Fibroblast of the aortic adventitia (primary cell): Measurements from ENCODE around the gene RAB4A. TPM values are rescaled to one million over a fixed set of nuclear protein-coding genes. Genes with fewer than 3 reads are reported as not detected.

Experiments used
- DNase-seq: peaks from one replicate; pipeline ENCODE4 v3.0.0-alpha.2; 2010; ENCODE audit warnings: low read depth
- H3K4me3 ChIP-seq: 2 replicates; pipeline ENCODE4 v1.5.1; 2011; ENCODE audit warnings: low read depth, mild to moderate bottlenecking, control low read depth, low read length, moderate library complexity
- total RNA-seq: library from RNA; depleted of rRNA; stranded (reverse); fragments of >200 nt; gene quantifications from 2 replicates; pipeline ENCODE4 v1.2.3, GENCODE V29; 2012; ENCODE audit warnings: low replicate concordance
- TF ChIP-seq, protein P1 (sequence below): IDR thresholded peaks from 2 replicates; pipeline ENCODE4 v1.5.1; 2011; ENCODE audit warnings: mild to moderate bottlenecking, low read length, control low read depth, inconsistent platforms; ENCODE audit not compliant: insufficient read depth

RAB4A gene
- total RNA-seq, 1 donor, result 30.8 TPM

DNA sequence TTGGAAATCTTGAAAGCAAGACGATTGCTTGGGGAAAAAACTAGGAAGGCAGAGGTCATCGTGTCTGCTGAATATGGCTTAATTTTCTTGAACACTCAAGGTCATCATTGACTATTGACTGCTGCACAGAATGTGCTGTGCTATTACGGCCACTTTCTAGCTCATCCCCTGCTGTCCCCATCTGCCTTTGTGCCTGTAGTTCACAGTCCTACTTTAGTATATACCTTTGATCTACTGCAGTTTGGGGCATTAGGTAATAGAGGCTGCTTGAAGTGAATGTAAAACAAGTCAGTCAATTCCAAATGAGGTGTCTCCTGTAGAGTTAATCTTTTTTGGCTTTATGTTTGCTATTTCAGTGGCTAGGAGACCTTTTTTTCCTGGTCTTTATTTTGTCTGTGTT lies 8.3 kb downstream of the RAB4A start:
- TF ChIP-seq, protein P1, sequence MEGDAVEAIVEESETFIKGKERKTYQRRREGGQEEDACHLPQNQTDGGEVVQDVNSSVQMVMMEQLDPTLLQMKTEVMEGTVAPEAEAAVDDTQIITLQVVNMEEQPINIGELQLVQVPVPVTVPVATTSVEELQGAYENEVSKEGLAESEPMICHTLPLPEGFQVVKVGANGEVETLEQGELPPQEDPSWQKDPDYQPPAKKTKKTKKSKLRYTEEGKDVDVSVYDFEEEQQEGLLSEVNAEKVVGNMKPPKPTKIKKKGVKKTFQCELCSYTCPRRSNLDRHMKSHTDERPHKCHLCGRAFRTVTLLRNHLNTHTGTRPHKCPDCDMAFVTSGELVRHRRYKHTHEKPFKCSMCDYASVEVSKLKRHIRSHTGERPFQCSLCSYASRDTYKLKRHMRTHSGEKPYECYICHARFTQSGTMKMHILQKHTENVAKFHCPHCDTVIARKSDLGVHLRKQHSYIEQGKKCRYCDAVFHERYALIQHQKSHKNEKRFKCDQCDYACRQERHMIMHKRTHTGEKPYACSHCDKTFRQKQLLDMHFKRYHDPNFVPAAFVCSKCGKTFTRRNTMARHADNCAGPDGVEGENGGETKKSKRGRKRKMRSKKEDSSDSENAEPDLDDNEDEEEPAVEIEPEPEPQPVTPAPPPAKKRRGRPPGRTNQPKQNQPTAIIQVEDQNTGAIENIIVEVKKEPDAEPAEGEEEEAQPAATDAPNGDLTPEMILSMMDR, result no peak
- H3K4me3 ChIP-seq, result no peak overlapping the region

DNA sequence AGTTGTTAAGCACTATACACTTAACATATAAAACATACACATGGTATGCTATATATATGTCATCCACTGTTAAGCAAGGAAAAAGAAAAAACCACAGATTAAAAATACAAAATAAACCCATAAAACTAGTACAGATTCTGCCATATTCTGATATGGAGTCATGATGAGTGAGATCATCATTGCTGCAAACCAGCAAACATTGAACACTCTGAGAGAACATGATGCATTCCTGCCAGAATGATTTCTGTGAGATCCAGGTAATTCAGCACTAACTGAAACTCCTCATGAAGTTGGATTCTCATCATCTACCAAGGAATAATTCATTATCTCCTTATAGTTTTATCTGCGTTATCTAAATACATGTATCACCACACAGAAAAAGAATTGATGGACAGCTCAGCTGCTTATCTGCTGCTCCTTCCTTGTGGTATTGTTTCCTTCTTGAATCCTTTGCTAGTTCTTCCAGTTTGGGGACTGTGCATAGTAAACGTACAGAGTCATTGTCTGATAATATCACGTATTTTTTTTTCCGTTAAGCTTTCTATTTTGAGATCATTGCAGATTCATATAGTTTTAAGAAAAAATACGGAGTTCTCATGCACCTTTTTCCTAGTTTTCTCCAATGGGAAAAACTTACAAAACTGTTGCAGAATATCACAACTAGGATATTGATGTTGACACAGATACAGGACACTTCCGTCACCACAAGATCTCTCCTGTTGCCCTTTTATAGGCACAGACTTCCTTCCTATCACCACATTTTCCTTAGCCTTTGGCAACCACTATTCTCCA lies 9.3 kb downstream of the RAB4A start:
- no peak for DNase-seq
- TF ChIP-seq, protein P1, result no peak
- no peak overlapping the region for H3K4me3 ChIP-seq

More for the DNA sequence above, 8.3 kb downstream of the RAB4A start:
- DNase-seq, result no peak

- no peak for DNase-seq
- H3K4me3 ChIP-seq, result no peak overlapping the region
Measured at GRCh38 chr1:229280921-229281320, 10.0 kb downstream of the RAB4A start.

DNA sequence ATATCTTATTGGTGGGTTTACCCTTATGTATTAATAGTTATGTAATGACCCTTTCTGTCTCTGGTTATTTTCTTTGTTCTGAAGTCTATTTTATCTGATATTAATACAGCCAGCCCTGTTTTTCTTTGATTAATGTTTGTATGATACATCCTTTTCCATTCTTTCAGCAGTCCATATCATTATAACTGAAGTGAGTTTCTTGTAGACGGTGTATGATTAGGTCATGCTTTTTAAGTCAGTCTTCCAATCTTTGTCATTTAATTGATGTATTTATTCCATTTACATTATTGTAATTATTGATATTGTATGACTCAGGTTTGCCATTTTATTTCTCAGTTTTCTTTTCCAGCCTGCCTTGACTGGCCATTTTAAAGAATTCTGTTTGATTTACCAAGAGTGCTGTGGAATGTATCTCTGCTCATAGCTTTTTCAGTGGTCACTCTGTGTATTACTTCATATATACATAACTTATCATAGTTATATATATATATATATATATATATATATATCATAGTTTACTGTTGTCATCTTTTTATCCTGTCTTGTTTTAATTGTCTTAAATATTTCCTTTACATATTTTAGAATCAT lies 10.5 kb downstream of the RAB4A start:
- TF ChIP-seq, protein P1, result no peak
- no peak overlapping the region for H3K4me3 ChIP-seq
- no peak for DNase-seq

More at GRCh38 chr1:229280921-229281320, 10.0 kb downstream of the RAB4A start:
- TF ChIP-seq, protein P1, result no peak

DNA sequence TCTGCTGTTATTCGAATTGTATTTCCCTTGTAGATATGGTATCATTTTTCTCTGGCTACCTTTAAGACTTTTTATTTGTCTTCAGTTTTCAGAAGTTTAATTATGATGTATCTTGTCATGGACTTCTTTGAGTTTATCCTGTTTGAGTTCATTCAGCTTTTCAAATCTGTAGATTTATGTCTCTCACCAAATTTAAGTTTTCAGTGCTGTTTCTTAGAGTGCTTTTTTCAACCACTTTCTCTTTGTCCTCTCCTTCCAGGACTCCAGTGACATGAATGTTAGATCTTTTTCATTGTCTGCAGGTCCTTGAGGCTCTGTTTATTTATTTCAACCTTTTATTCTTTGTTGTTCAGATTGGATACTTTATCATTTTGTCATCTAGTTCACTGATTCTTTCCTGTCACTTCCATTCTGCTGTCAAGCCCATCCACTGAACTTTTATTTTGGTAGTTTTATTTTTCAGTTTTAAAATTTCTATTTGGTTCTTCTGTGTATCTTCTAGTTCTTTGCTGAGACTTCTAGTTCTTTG lies 11.4 kb downstream of the RAB4A start:
- H3K4me3 ChIP-seq, result no peak overlapping the region
- no peak for DNase-seq
- TF ChIP-seq, protein P1, result no peak

DNA sequence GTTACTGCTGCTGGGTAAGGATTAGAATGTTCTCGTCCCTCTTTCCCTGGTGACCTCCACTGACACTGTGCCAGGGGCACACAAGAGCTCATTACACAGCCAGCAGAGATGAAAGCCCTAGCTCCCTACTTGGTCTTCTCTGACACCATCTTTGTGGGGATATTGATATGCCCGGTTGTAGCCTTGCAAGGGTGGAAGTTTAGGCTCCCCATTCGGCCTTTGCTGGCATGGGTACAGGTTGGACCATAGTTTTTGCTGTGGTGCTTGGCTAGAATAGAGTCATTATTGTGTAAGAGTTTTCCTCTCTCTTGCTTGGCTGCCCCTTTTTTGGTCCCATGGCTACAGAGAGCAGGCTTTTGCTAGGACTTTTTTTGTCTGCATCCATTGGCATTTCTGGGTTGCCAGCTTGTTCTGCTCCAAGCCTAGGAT lies 12.3 kb downstream of the RAB4A start:
- TF ChIP-seq, protein P1, result no peak
- H3K4me3 ChIP-seq, result no peak overlapping the region
- no peak for DNase-seq
